Ishikawa (cell line): ENCODE data around the gene NPTXR.
A peak's percentile ranks its signal among the peaks of the same experiment; 100 is the strongest.

Source experiments
- CEBPB ChIP-seq: IDR thresholded peaks from 2 replicates; pipeline ENCODE4 v1.6.1; 2012
- CREB1 ChIP-seq: IDR thresholded peaks from 2 replicates; pipeline ENCODE4 v1.6.1; 2012; ENCODE audit warnings: low read depth
- EGR1 ChIP-seq: IDR thresholded peaks from 2 replicates; pipeline ENCODE4 v1.6.1; 2012
- EP300 ChIP-seq: IDR thresholded peaks from 2 replicates; pipeline ENCODE4 v1.6.1; 2012; ENCODE audit warnings: borderline replicate concordance
- FOXM1 ChIP-seq: IDR thresholded peaks from 2 replicates; pipeline ENCODE4 v1.6.1; 2012; ENCODE audit warnings: low read depth, borderline replicate concordance
- NFIC ChIP-seq: IDR thresholded peaks from 2 replicates; pipeline ENCODE4 v1.6.1; 2012
- RAD21 ChIP-seq: IDR thresholded peaks from 2 replicates; pipeline ENCODE4 v1.6.1; 2012; ENCODE audit warnings: low read depth
- TAF1 ChIP-seq: IDR thresholded peaks from 2 replicates; pipeline ENCODE4 v1.6.1; 2012; ENCODE audit warnings: low read depth, mild to moderate bottlenecking
- TCF12 ChIP-seq: IDR thresholded peaks from 2 replicates; pipeline ENCODE4 v1.6.1; 2012; ENCODE audit warnings: low read depth
- TEAD4 ChIP-seq: IDR thresholded peaks from 2 replicates; pipeline ENCODE4 v1.6.1; 2012
- YY1 ChIP-seq: IDR thresholded peaks from 2 replicates; pipeline ENCODE4 v1.6.1; 2012; ENCODE audit warnings: low read depth
- ZBTB7A ChIP-seq: IDR thresholded peaks from 2 replicates; pipeline ENCODE4 v1.6.1; 2012; ENCODE audit warnings: low read depth
- TF ChIP-seq, protein P1 (sequence below): IDR thresholded peaks from 2 replicates; pipeline ENCODE4 v1.6.1; 2012
- TF ChIP-seq, protein P2 (sequence below): IDR thresholded peaks from 2 replicates; pipeline ENCODE4 v1.6.1; 2012; ENCODE audit warnings: low read depth, mild to moderate bottlenecking
- TF ChIP-seq, protein P3 (sequence below): IDR thresholded peaks from 2 replicates; pipeline ENCODE4 v1.6.1; 2012

Gene NPTXR

DNA sequence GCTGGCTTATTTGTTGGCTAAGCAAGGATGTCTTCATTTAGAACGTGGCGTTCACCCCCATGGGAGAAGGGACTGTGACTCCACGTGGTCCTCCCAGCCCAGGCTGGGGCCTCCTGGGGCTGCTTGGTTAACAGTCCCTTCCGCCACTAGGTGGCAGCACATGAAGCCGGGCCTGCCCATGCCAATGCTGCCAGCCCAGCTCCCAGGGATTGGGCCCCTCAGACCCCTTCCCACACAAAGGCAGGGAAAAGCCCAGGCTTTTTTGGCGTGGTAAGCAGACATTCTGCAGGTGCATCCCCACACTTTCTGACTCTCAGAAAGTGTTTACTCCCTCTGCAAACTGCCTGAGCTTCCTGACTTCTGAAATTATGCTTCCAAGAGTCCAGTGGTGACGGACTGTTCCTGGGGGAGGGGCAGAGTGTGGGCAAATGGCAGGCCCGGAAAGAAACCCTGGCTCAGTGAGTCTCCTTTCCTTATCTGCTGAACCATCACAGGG, 25.1 kb upstream of the NPTXR start:
- TF ChIP-seq RAD21: peak; percentile 61
- no peak for TF ChIP-seq YY1
- TF ChIP-seq, protein P1, sequence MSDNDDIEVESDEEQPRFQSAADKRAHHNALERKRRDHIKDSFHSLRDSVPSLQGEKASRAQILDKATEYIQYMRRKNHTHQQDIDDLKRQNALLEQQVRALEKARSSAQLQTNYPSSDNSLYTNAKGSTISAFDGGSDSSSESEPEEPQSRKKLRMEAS: peak; percentile 47; the same call in 1 of the 2 replicates
- TF ChIP-seq, protein P2, sequence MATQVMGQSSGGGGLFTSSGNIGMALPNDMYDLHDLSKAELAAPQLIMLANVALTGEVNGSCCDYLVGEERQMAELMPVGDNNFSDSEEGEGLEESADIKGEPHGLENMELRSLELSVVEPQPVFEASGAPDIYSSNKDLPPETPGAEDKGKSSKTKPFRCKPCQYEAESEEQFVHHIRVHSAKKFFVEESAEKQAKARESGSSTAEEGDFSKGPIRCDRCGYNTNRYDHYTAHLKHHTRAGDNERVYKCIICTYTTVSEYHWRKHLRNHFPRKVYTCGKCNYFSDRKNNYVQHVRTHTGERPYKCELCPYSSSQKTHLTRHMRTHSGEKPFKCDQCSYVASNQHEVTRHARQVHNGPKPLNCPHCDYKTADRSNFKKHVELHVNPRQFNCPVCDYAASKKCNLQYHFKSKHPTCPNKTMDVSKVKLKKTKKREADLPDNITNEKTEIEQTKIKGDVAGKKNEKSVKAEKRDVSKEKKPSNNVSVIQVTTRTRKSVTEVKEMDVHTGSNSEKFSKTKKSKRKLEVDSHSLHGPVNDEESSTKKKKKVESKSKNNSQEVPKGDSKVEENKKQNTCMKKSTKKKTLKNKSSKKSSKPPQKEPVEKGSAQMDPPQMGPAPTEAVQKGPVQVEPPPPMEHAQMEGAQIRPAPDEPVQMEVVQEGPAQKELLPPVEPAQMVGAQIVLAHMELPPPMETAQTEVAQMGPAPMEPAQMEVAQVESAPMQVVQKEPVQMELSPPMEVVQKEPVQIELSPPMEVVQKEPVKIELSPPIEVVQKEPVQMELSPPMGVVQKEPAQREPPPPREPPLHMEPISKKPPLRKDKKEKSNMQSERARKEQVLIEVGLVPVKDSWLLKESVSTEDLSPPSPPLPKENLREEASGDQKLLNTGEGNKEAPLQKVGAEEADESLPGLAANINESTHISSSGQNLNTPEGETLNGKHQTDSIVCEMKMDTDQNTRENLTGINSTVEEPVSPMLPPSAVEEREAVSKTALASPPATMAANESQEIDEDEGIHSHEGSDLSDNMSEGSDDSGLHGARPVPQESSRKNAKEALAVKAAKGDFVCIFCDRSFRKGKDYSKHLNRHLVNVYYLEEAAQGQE: no peak
- no peak for TF ChIP-seq TAF1
- TF ChIP-seq CREB1: no peak
- no peak for TF ChIP-seq CEBPB
- TF ChIP-seq TEAD4: no peak
- no peak for TF ChIP-seq NFIC
- no peak for TF ChIP-seq TCF12
- no peak for TF ChIP-seq FOXM1
- no peak for TF ChIP-seq ZBTB7A
- TF ChIP-seq, protein P3, sequence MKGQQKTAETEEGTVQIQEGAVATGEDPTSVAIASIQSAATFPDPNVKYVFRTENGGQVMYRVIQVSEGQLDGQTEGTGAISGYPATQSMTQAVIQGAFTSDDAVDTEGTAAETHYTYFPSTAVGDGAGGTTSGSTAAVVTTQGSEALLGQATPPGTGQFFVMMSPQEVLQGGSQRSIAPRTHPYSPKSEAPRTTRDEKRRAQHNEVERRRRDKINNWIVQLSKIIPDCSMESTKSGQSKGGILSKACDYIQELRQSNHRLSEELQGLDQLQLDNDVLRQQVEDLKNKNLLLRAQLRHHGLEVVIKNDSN: peak; percentile 40; the same call in 1 of the 2 replicates
- TF ChIP-seq EGR1: no peak
- no peak for TF ChIP-seq EP300

DNA sequence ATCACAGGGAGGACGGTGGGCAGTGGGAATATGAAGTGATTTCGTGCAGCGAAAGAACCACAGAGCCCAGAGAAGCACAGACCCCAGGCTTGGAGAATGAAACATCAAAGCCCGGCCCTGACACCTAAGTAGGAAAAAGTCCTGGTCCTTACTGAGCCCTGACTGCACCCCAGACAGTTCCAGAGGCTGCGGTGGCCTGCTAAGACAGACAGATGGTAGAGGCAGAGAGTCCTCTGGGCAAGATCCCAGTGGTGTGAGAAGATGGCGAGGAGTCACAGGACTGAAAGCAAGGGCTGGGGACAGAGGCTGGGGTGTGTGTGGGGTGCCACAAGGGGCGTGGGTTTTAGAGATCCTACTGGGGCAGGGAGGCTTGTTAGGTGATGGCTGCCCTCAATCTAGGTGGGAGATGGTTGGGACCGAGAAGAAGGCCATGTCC, 24.5 kb upstream of the NPTXR start:
- no peak for TF ChIP-seq TAF1
- no peak for TF ChIP-seq EGR1
- TF ChIP-seq, protein P3: no peak
- TF ChIP-seq CEBPB: no peak
- TF ChIP-seq TEAD4: no peak
- no peak for TF ChIP-seq RAD21
- TF ChIP-seq NFIC: no peak
- TF ChIP-seq FOXM1: no peak
- TF ChIP-seq CREB1: no peak
- no peak for TF ChIP-seq ZBTB7A
- TF ChIP-seq TCF12: no peak
- no peak for TF ChIP-seq EP300

DNA sequence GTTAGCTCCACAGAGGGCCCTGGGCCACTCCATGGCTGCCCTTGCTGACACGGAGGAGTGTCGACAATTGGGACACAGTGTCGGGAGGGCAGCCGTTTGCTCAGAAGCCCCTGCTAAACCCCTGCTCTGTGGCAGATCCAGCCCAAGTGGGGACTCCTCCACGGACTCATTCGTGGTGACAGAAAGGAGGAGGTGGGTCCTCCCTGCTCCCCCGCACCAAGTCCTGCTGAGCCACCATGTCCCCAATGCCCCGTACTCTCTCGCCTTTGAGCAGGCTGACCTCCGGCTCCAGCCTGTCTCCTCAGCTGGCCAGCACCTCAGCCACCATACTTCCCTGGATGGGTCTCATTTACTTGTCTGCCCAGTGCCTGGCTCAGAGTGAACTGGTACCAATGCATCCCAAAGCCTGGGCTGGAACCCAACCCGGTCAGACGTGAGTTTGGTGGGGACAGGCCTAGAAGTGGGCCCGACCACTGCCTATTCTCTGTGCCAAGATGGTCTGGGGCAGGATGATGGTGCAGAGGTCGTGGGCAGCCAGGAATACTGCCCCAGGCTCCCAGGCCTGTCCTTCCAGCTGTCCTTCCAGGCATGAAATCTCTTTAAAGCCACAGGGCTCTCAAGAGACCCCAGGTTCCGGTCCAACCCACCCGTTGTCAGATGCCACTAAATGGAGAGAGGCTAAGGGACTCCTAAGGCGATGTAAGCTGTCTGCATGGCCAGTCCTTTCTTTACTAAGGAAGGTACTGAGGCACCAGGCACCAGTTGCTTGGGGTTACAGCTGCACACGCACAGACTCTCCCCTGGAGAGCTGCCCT, 23.9 kb upstream of the NPTXR start:
- TF ChIP-seq TEAD4: no peak
- TF ChIP-seq RAD21: no peak
- TF ChIP-seq, protein P2: no peak
- TF ChIP-seq YY1: no peak
- TF ChIP-seq, protein P1: no peak
- no peak for TF ChIP-seq EGR1
- no peak for TF ChIP-seq FOXM1
- no peak for TF ChIP-seq ZBTB7A
- TF ChIP-seq TCF12: no peak
- TF ChIP-seq CREB1: no peak
- no peak for TF ChIP-seq TAF1

DNA sequence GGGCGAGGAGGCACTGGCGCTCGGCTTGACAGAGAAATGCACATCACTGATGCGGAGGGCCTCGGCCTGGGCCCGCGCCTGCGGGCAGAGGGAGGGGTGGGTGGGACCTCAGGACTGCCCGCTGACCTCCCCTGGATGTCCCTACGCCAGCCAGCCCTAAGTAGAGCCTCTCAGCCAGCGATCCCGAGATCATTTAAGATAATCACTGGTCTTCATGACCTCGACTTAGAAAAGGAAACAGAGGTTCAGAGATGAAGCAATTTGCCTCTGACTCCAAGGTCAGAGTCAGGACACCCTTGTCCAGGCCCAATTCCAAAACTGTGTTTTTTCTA, 23.3 kb upstream of the NPTXR start:
- no peak for TF ChIP-seq ZBTB7A
- no peak for TF ChIP-seq FOXM1
- no peak for TF ChIP-seq NFIC
- no peak for TF ChIP-seq TEAD4
- TF ChIP-seq, protein P3: no peak

DNA sequence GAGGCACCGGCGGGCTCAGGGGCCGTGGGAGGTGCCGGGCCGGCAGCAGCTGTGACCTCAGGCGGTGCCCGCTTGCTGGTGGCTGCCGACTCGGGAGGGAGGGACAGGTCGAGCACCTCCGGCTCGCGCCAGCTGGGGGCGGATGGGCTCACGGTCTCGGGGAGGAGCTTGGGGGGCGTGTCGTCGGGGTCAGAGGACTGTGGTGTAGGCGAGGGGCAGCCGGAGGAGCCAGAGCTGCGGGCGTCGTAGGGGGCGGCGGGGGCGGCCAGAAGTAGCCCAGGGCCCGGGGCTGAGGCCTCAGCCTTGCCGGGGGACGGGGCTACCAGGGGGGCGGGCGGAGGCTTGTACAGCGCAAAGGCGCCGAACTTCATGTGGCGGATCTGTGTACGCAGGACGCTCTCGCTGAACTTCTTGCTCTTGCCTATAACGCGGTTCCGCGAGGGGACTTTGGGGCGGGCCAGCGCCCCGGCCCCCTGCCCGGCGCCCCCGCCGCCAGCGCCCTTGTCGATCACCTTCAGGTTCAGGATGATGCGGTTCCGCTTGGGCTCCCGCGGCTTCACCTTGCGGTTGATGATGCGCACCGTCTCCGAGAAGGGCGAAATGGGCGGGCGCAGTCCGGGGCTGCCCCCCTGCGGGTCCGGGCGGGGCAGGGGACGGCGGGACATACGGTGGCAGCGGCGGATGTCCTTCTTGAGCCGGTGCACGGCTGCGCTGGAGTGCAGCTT, 22.7 kb upstream of the NPTXR start:
- TF ChIP-seq, protein P3: no peak
- TF ChIP-seq RAD21 (no peak), FOXM1 (no peak), CEBPB (no peak), YY1 (no peak), ZBTB7A (no peak), EGR1 (no peak), EP300 (no peak)
- TF ChIP-seq, protein P2: no peak
- TF ChIP-seq, protein P1: no peak
